Muscle of arm (tissue), 12 donors: ENCODE data around the gene UBAP1L. TPM values are rescaled to one million over a fixed set of nuclear protein-coding genes. Genes with fewer than 3 reads are reported as not detected.
"Not testable (repeated sequence)": the region's sequence is repeated elsewhere in the genome, so short reads cannot be mapped to it uniquely, and the experiment has no call there.

ENCODE experiments used
- DNase-seq: peaks from one replicate; pipeline ENCODE4 v3.0.0-alpha.2; 2013
- polyA plus RNA-seq, 12 donors: library from polyadenylated mRNA; unstranded; fragments of 120-200 nt; gene quantifications; one replicate each; pipeline ENCODE4 v1.2.1, GENCODE V29; 2013; ENCODE audit not compliant: insufficient read length in 12 of 12

The UBAP1L gene
- polyA plus RNA-seq, 12 donors, result 2.5 to 8.1 (median 3.9) TPM; not detected in 1

DNA sequence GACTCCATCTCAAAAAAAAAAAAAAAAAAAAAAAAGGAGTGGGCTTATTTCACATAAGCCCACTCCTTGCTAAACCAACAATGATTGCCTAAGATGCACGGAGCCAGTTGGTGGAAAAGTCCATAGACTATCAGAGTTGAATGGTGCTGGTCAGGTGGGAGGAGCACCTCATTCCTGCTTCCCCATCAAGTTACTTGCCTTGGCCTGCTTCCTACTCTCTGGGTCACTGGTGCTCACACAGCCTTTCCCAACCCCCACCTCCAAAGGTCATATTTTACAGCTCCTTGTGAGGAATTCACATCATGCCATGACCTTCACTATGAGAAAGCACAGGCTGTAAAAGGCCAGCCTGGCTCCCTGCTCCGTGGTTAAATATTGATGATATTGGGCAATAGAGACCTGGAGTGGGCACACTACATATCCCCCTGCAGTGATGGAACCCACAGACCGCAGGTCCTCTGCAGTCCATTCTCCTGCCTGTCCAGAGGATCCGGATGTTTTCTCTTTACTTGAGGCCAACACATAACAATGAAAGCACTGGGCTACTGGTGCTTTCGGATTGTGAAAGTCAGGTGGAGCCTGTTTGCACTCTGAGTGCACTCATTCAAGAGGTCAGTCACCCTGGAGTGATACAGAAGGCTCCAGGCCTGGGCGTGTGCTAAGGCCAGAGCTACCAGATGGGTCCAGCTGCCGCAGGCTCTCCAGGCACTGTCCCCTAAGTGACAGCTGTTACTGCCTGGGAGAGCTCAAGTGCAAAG, 70.1 kb downstream of the UBAP1L start, which contains the start of gene SLC51B:
Gene SLC51B (plus strand): TSS at position 664 of the 758 bp plus-strand sequence. CDS start 4,618 bp downstream, outside the sequence.
- no peak for DNase-seq

DNA sequence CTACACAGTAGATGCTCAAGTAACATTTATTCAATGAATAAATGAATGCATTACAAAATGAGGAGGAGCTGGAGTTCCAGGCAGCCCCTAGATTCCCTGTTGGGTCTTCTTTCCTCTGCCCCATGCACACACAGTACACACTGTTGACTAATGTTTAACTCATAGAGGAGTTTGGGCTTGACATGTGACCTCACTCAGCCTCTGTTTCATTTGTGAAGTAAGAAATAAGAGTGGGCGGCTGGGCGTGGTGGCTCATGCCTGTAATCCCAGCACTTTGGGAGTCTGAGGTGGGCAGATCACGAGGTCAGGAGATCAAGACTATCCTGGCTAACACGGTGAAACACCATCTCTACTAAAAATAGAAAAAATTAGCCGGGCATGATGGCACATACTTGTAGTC, 70.8 kb downstream of the UBAP1L start:
- not testable (repeated sequence) for DNase-seq

DNA sequence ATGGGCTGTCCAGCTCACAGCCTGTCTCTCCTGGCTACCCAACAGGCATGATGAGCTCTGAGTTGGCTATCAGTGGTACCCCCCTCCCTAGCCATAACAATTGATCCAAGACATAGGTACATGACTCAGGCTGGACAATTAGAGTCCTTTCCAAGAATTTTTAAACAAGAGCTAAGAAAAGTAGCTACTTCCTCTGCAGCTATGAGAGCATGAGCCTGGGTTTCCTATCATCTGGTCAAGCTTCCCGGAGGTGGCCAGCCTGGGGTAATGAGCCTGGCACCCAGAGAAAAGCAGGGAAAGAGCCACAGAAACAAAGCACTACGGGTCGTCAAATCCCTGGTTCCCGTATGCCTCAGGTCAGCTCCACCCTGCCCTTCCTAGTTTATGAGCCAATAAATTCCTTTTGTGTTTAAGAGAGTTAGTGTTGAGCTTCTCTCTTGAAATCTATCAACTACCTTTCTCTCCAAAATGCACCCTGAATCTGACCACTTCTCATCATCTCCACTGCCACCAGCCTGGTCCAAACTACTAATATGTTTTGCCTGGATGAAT, 72.1 kb downstream of the UBAP1L start:
- DNase-seq, result no peak

Other genes starting within 250 kb of the UBAP1L start
- 10 to 100 TPM in 1 of 12 donors, 1 to 10 TPM in 10, not detected in 1; 3.8 to 10.3 (median 7.0) TPM for gene ANKDD1A, start 203.3 kb downstream of the UBAP1L start, polyA plus RNA-seq
- 10 to 100 TPM in 11 of 12 donors, not detected in 1; 55.5 to 99.8 (median 83.6) TPM for gene SPG21, start 125.3 kb downstream of the UBAP1L start, polyA plus RNA-seq
- 10 to 100 TPM in 3 of 12 donors, 1 to 10 TPM in 7, not detected in 2; 8.2 to 13.0 (median 9.4) TPM for gene MTFMT, start 85.6 kb downstream of the UBAP1L start, polyA plus RNA-seq
- gene SLC51B, start 69.8 kb downstream of the UBAP1L start, polyA plus RNA-seq, result 1 to 10 TPM in 10 of 12 donors, not detected in 2; 1.0 to 1.9 (median 1.4) TPM
- 10 to 100 TPM in 8 of 12 donors, 1 to 10 TPM in 3, not detected in 1; 9.5 to 14.3 (median 11.6) TPM for gene RASL12, start 47.2 kb downstream of the UBAP1L start, polyA plus RNA-seq
- 1 to 10 TPM in 7 of 12 donors, under 1 TPM in 3, not detected in 2; 0.59 to 2.9 (median 1.3) TPM for gene KBTBD13, start 38.5 kb downstream of the UBAP1L start, polyA plus RNA-seq
- 10 to 100 TPM in 11 of 12 donors, not detected in 1; 14.8 to 44.0 (median 19.5) TPM for gene PDCD7, start 18.6 kb upstream of the UBAP1L start, polyA plus RNA-seq
- gene CLPX, start 70.1 kb upstream of the UBAP1L start, polyA plus RNA-seq, result 10 to 100 TPM in 11 of 12 donors, not detected in 1; 32.1 to 63.6 (median 47.1) TPM
- gene CILP, start 96.3 kb upstream of the UBAP1L start, polyA plus RNA-seq, result 10 to 100 TPM in 11 of 12 donors, not detected in 1; 13.6 to 41.8 (median 20.2) TPM
- 10 to 100 TPM in 11 of 12 donors, not detected in 1; 11.1 to 15.0 (median 12.5) TPM for gene PARP16, start 171.7 kb upstream of the UBAP1L start, polyA plus RNA-seq
- not detected for gene RNU5A-1, start 180.9 kb upstream of the UBAP1L start, polyA plus RNA-seq
- 1 to 10 TPM in 1 of 12 donors, not detected in 11; 2.1 TPM for gene RNU5B-1, start 189.5 kb upstream of the UBAP1L start, polyA plus RNA-seq